AG10803 (cell line): ENCODE results near the gene AMIGO3.

Experiments
- DNase-seq: peaks from one replicate; pipeline ENCODE4 v3.0.0; 2010; ENCODE audit warnings: low read depth
- H3K4me3 ChIP-seq: 2 replicates; pipeline ENCODE4 v1.5.1; 2011; ENCODE audit warnings: mild to moderate bottlenecking, low read length, control low read depth
- TF ChIP-seq, protein P1 (sequence below): conservative IDR thresholded peaks from 2 replicates; pipeline ENCODE4 v1.5.1; 2011; ENCODE audit warnings: mild to moderate bottlenecking, low read length, control low read depth, inconsistent platforms

The AMIGO3 gene

DNA sequence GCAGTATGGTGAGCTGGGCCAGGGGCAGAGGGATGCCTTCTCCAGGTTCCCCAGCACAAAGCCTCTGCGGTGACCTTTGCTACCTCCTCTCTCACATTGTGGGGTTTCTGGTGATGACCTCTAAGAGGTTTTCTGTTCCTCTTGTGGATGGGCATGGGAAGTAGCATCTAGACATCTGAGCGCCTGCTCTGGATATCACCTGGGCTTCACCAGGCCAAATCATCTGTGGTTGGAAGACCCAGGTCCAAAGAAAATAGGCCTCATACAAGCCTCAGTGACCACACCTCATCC is 38.3 kb downstream of the AMIGO3 start:
- TF ChIP-seq, protein P1, sequence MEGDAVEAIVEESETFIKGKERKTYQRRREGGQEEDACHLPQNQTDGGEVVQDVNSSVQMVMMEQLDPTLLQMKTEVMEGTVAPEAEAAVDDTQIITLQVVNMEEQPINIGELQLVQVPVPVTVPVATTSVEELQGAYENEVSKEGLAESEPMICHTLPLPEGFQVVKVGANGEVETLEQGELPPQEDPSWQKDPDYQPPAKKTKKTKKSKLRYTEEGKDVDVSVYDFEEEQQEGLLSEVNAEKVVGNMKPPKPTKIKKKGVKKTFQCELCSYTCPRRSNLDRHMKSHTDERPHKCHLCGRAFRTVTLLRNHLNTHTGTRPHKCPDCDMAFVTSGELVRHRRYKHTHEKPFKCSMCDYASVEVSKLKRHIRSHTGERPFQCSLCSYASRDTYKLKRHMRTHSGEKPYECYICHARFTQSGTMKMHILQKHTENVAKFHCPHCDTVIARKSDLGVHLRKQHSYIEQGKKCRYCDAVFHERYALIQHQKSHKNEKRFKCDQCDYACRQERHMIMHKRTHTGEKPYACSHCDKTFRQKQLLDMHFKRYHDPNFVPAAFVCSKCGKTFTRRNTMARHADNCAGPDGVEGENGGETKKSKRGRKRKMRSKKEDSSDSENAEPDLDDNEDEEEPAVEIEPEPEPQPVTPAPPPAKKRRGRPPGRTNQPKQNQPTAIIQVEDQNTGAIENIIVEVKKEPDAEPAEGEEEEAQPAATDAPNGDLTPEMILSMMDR: no peak
- H3K4me3 ChIP-seq: no peak overlapping the region
- no peak for DNase-seq

DNA sequence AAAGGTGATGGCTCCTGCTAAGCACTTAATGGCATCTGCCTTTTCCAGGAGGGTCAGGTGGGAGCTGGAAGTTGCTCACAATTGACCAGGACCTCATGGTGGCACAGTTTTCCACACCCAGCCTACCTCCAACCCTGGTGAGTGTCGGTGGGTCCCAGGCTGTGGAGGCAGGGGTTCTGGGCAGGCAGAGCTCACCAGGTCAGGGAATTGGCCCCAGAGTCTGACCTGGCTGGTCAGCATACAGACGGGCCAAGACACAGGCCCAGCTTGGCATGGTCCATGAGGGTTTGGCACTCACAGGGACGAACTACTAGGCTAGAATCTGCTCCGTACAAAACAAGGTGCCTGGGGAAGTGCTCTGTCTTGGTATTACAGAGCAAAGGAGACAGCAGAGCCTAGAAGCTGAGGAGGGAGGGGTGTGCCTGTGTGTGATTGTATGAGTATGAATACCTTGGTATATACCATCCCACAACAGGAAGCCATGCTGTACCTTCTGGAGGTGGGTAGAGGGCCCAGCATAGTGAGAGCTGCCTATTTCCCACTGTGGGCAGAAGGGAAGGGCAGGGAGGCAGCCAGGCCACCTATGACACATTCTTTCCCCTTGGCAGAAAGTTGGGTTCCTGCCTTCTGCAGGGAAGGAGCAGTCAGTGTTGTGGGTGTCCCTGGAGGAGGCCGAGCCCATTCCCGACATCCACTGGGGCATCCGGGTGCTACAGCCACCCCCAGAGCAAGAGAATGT is 38.8 kb downstream of the AMIGO3 start:
- TF ChIP-seq, protein P1: no peak
- no peak overlapping the region for H3K4me3 ChIP-seq
- no peak for DNase-seq

DNA sequence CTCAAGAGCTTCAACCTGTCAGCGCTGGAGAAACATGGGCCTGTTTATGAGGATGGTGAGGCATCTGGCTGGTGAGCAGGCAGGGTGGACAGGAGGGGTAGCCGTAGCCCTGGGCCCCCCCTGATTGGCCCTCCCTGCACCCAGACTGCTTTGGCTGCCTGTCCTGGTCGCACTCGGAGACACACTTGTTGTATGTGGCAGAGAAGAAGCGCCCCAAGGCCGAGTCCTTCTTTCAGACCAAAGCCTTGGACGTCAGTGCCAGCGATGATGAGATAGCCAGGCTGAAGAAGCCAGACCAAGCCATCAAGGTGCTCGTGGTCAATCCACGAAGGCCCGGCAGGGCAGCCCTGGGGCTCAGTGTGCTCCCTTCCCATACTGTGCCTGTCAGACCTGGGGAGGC is 43.6 kb downstream of the AMIGO3 start:
- DNase-seq: no peak
- no peak overlapping the region for H3K4me3 ChIP-seq
- TF ChIP-seq, protein P1: no peak

DNA sequence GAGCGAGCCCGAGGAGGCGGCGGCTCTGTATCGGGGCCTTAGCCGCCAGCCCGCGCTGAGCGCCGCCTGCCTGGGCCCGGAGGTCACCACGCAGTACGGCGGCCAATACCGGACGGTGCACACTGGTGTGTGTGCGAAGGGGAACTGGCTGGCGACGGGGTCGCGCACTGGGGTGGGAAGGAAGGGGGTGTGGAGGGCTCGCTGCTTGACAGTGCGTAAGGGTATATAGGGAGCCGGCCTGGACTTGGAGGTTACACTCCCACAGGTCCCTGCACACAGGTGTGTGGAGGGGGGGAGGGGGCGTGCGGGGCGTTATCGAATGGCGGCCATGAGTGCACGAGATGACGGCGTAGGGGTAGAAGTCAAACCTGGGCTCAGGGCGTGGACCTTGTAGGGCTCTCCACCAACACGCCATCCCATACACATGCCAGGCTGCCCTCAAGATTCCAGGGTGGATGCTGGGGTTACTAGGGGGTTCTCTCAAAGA is 44.9 kb downstream of the AMIGO3 start:
- DNase-seq: no peak
- peak overlapping the region; percentile 89 for H3K4me3 ChIP-seq
- TF ChIP-seq, protein P1: no peak

DNA sequence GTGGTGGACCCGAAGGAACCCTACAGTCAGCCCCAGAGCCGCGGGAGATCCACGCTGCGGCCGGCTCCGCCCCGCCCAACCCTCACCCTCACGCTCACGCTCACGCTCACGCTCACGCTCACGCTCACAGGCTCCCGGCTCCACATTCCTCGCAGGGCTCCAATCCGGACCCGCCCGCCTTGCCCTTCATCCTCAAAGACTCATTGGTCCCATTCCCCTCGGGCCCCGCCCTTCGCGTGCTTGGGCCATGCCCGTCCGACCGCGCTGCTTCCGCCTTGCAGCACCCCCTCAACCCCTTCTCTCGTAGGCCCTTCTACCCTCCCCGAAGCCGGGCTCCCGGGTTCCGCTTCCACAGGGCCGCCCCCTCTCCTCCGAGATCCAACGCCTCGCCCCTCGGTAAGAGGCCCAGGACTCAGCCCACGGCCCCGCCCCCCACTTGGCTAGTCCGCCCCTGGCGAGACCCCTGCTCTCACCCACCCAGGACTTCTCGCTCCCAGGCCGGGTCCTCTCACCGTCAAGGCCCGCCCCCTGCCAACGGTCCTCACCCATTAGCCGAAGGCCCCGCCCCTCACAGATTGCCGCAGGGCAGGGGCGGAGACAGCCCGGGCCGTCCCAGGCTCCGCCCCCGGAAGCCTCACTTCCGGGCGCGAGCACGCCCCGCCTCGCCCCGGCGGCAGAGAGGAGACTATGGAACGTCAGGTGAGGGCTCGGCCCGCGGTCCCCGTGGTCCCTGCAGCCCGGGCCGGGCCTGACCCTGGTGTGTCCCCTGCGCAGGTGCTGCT is 45.6 kb downstream of the AMIGO3 start, which contains the start of gene APEH:
Gene APEH, plus strand, starts transcription at position 637 of the 782 bp plus-strand sequence. Its CDS starts 51 bp downstream, at position 688.
- H3K4me3 ChIP-seq: peak within 1 kb of the TSS; percentile 89
- TF ChIP-seq, protein P1: no peak
- peak; percentile 97 for DNase-seq

DNA sequence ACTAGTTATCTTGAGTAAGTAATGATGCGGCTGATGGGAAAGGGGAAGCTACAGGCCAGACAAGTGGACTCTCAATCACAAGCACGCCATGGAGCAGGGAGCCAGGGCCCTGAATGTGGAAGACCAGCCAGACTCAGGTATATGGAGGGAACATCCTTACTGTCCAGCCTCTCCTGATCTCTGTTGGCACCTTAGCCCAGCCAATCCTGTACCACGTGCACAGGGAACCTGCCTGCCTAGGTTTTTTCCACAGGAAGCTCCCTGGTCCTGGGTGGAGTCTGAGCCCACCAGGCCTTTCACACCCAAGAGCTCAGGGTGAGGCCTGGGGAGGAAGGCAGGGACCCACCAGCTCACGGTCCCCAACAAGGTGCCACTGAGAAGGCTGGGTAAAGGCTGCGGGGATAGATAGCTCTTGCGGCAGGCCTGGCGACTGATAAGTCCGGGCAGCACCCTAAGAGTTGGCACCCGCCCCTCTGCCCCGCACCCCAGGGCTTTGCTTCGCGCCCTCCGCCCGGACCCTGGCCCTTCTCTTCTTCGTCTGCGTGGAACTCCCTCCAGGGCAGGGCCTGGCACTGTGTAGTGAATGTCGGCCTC is 46.3 kb downstream of the AMIGO3 start:
- TF ChIP-seq, protein P1: no peak
- DNase-seq: no peak
- peak overlapping the region; percentile 89 for H3K4me3 ChIP-seq
